Endodermal cell (in vitro differentiated cells): ENCODE results near the gene IPCEF1. TPM values are rescaled to one million over a fixed set of nuclear protein-coding genes. Genes with fewer than 3 reads are reported as not detected.

Source experiments
- DNase-seq: peaks from one replicate; pipeline ENCODE4 v3.0.0-alpha.2; 2017
- H3K27ac ChIP-seq: 2 replicates; pipeline ENCODE4 v1.5.1; 2013; ENCODE audit warnings: mild to moderate bottlenecking, low read depth, low read length, moderate library complexity
- H3K27me3 ChIP-seq: 2 replicates; pipeline ENCODE4 v1.6.1; 2013; ENCODE audit warnings: mild to moderate bottlenecking, low read length, moderate library complexity; ENCODE audit not compliant: insufficient read depth, control insufficient read depth, poor library complexity, severe bottlenecking
- H3K36me3 ChIP-seq: 2 replicates; pipeline ENCODE4 v1.7.0; 2013; ENCODE audit warnings: mild to moderate bottlenecking, low read length, moderate library complexity; ENCODE audit not compliant: control insufficient read depth, insufficient read depth
- H3K4me1 ChIP-seq: one replicate; pipeline ENCODE4 v1.7.0; 2013; ENCODE audit warnings: low read length; ENCODE audit not compliant: control insufficient read depth, insufficient read depth
- H3K4me3 ChIP-seq: 2 replicates; pipeline ENCODE4 v1.5.1; 2013; ENCODE audit warnings: mild to moderate bottlenecking, low read length, moderate library complexity
- H3K9ac ChIP-seq: 2 replicates; pipeline ENCODE4 v1.6.1; 2013; ENCODE audit warnings: mild to moderate bottlenecking, low read length, moderate library complexity; ENCODE audit not compliant: poor library complexity, severe bottlenecking; ENCODE audit errors: extremely low read depth
- H3K9me3 ChIP-seq: 2 replicates; pipeline ENCODE4 v1.6.1; 2013; ENCODE audit warnings: mild to moderate bottlenecking, low read length, moderate library complexity; ENCODE audit not compliant: control insufficient read depth
- H3K27ac Mint-ChIP-seq: 2 replicates; pipeline ENCODE4 v1.8.0; 2020; ENCODE audit warnings: mixed read lengths
- H3K27me3 Mint-ChIP-seq: 2 replicates; pipeline ENCODE4 v1.8.0; 2021; ENCODE audit warnings: mild to moderate bottlenecking, mixed read lengths; ENCODE audit not compliant: insufficient read depth
- H3K36me3 Mint-ChIP-seq: 2 replicates; pipeline ENCODE4 v1.8.0; 2020; ENCODE audit warnings: low read depth, mixed read lengths
- H3K4me1 Mint-ChIP-seq: 2 replicates; pipeline ENCODE4 v1.8.0; 2020; ENCODE audit warnings: mixed read lengths
- H3K4me3 Mint-ChIP-seq: 2 replicates; pipeline ENCODE4 v1.8.0; 2020; ENCODE audit warnings: mild to moderate bottlenecking, moderate library complexity, mixed read lengths
- H3K9me3 Mint-ChIP-seq: 2 replicates; pipeline ENCODE4 v1.8.0; 2020; ENCODE audit warnings: mild to moderate bottlenecking, mixed read lengths
- WGBS, 2 experiments: methylation state at CpG; one replicate each; pipeline versions ENCODE4 v1.1.5 to v1.1.7; 2013; ENCODE audit warnings: missing lambda C conversion rate in 2 of 2, mixed read lengths in 1 of 2; ENCODE audit not compliant: insufficient coverage in 1 of 2, insufficient read length in 1 of 2; 5-methylcytosine and 5-hydroxymethylcytosine counted together
- total RNA-seq, 2 donors: library from RNA; stranded (reverse); fragmentation: NEBNext Ultra II Directional in 1 of 2; extraction: Animal tissue kit (Norgen Biotek cat#: 25700) in 1 of 2; gene quantifications; 2 replicates in 1 of 2; 3 replicates in 1 of 2; pipeline ENCODE4 v1.2.1, GENCODE V29; 2021
- TF ChIP-seq, protein P1 (sequence below): fragments of 200-600 bp; sonication (generic); conservative IDR thresholded peaks from 2 replicates; pipeline ENCODE4 v1.5.0; 2021; ENCODE audit warnings: antibody characterized with exemption, mild to moderate bottlenecking

The IPCEF1 gene
- total RNA-seq, 2 donors from 2014 or later, result 2.2 to 2.8 TPM

DNA sequence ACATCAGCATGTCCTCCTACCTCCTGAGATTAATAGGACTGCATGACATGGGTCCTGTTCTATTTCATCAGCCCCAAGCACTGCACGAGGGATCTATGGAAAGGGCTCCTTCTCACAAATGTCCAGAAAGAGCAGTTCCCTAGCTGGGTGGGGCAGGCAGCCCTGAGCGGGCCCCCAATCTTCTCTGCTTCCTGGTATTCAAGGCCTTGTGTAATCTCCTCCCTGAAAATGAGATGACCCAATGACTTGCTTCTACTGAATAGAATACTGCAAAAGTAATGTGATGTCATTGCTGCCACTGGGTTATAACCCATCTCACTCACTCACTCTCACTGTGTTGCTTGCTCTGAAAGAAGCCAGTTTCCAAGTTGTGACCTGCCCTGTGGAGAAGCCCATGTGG is 191.1 kb downstream of the IPCEF1 start:
- Mint-ChIP-seq H3K36me3 (peaks cover 8% of the 10 kb centered on the region), H3K27ac (no peak overlapping the region), H3K9me3 (peaks cover 6% of the 10 kb centered on the region), H3K4me1 (no peaks in the 10 kb centered on the region), H3K4me3 (no peak overlapping the region), H3K27me3 (no peaks in the 10 kb centered on the region)
- no peak for DNase-seq
- TF ChIP-seq, protein P1, sequence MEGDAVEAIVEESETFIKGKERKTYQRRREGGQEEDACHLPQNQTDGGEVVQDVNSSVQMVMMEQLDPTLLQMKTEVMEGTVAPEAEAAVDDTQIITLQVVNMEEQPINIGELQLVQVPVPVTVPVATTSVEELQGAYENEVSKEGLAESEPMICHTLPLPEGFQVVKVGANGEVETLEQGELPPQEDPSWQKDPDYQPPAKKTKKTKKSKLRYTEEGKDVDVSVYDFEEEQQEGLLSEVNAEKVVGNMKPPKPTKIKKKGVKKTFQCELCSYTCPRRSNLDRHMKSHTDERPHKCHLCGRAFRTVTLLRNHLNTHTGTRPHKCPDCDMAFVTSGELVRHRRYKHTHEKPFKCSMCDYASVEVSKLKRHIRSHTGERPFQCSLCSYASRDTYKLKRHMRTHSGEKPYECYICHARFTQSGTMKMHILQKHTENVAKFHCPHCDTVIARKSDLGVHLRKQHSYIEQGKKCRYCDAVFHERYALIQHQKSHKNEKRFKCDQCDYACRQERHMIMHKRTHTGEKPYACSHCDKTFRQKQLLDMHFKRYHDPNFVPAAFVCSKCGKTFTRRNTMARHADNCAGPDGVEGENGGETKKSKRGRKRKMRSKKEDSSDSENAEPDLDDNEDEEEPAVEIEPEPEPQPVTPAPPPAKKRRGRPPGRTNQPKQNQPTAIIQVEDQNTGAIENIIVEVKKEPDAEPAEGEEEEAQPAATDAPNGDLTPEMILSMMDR, result no peak
- Histone ChIP-seq H3K4me1 (no peaks in the 10 kb centered on the region), H3K9ac (no peak overlapping the region), H3K27ac (no peak overlapping the region), H3K27me3 (no peaks in the 10 kb centered on the region), H3K36me3 (no peaks in the 10 kb centered on the region), H3K4me3 (no peak overlapping the region), H3K9me3 (no peaks in the 10 kb centered on the region)
- WGBS, 2 experiments, result 90% methylated on average over 2 of the region's 2 CpGs; no CpG with 5 or more reads in 1 of the 2 experiments

DNA sequence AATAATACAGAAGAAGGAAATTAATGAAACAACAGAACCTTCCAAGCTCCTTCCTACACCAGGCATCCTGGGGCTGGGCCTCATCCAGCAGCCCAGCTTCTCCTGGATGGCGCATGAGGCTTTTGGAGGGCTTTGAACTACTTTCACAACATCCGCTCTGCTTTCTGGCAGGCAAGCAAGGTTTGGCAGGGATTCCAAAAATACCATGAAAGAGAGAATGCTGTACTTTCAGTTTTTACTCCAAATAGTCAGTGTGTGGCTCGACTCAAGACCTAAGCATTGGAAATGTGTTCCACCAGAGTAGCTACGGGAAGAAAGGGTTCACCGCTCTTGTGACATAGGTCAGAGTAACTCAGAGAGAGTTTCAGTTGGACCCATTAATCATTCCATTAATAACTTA is 192.2 kb downstream of the IPCEF1 start:
- H3K9me3 ChIP-seq, result no peaks in the 10 kb centered on the region
- Mint-ChIP-seq H3K36me3 (peaks cover 6% of the 10 kb centered on the region), H3K4me1 (no peaks in the 10 kb centered on the region), H3K9me3 (peaks cover 4% of the 10 kb centered on the region), H3K27ac (no peak overlapping the region), H3K4me3 (no peak overlapping the region), H3K27me3 (no peaks in the 10 kb centered on the region)
- WGBS, 2 experiments, result 79 to 95% methylated on average over 3 to 5 of the region's 5 CpGs
- no peaks in the 10 kb centered on the region for H3K27me3 ChIP-seq
- H3K4me3 ChIP-seq, result no peak overlapping the region
- no peaks in the 10 kb centered on the region for H3K36me3 ChIP-seq
- TF ChIP-seq, protein P1, result no peak
- H3K27ac ChIP-seq, result no peak overlapping the region
- no peak overlapping the region for H3K9ac ChIP-seq
- DNase-seq, result no peak
- H3K4me1 ChIP-seq, result no peaks in the 10 kb centered on the region

DNA sequence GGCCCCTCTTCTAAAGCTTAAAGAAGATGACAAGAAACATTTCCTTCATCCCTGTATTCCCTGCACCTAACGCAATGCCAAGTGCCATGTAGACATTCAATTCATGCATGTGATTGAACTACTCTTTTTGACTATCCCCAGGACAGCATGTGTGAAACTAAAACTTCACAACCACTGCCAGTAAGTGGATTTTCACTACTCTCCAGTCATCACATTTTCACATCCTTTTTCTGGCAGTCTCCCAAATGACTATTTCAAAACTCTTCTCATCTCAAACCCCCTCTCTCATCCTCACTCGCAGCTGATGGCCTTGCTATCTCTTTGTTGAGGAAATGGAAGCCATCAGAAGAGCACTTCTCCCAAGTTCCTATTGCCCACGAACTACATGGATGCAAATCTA is 194.9 kb downstream of the IPCEF1 start:
- DNase-seq, result no peak
- no peaks in the 10 kb centered on the region for H3K9me3 ChIP-seq
- H3K36me3 Mint-ChIP-seq, result peaks cover 5% of the 10 kb centered on the region
- H3K4me1 Mint-ChIP-seq, result peaks cover 2% of the 10 kb centered on the region
- peaks cover 2% of the 10 kb centered on the region for H3K9me3 Mint-ChIP-seq
- H3K4me3 ChIP-seq, result no peak overlapping the region
- H3K4me1 ChIP-seq, result no peaks in the 10 kb centered on the region
- 89 to 94% methylated on average over 2 to 3 of the region's 3 CpGs for WGBS, 2 experiments
- no peaks in the 10 kb centered on the region for H3K27me3 Mint-ChIP-seq
- H3K36me3 ChIP-seq, result no peaks in the 10 kb centered on the region
- no peak overlapping the region for H3K9ac ChIP-seq
- TF ChIP-seq, protein P1, result no peak
- H3K27me3 ChIP-seq, result no peaks in the 10 kb centered on the region
- no peak overlapping the region for H3K27ac Mint-ChIP-seq
- H3K27ac ChIP-seq, result no peak overlapping the region
- H3K4me3 Mint-ChIP-seq, result no peak overlapping the region
